Measurements from ENCODE around the gene CCL25. TPM values are rescaled to one million over a fixed set of nuclear protein-coding genes. Genes with fewer than 3 reads are reported as not detected.

Gene CCL25
- total and polyA plus RNA-seq, 9 donors: not detected

DNA sequence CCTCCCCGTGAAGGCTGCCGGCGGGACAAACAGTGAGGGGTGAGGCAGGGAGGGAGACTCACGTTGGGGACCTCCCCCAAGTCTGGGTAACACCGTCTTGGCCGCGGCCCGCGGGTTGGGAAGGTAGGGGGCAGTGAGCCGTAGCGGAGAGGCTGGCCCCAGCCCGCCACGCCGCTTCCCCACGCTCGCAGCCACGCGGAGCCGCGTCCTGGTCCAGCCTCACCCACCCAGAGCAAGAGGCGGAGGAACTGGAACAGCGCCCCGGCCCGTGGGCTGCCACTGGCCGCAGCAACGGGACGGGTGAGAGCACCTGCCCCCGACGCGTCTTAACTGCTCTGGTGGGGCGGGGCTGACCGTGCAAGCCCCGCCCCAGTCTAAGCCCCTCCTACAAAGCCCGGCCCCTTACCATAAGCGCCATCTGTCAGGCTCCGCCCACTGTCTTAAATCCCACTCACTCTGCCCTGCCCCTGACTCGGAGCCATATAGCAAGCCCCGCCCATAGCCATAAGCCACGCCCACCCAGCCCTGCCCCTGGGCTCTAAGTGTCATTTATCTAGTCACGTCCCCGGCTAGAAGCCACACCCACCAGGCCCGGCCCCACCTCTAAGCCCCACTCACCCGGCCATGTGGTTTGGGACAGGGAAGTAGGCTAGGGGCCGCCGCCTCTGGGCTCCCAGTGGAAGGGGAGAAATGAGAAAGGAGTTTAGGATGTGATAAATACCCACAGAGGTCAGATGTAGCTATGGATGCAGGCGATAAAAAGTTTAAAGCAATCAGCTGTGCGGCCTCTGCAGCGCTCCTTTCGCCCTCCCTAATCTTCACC lies 2.1 kb upstream of the CCL25 start:
- Histone ChIP-seq H3K9me3 (no peaks in the 10 kb centered on the region), H3K36me3 (no peaks in the 10 kb centered on the region), H3K4me1 (ENCODE audit: insufficient read depth) (no peaks in the 10 kb centered on the region), H3K4me3 (no peak overlapping the region), H3K27me3 (no peaks in the 10 kb centered on the region), H3K27ac (no peak overlapping the region)
- DNase-seq: peak; percentile 43 to 78 (median 62)
- intact Hi-C loops (cut with DNase I): no loop called here
- 7 to 8% (median 7%) methylated on average over 38 to 49 of the region's 49 CpGs for WGBS, 3 donors
- TF ChIP-seq EP300 (IDR thresholded peaks at IDR 0.05) (no peak), POLR2A (IDR thresholded peaks at IDR 0.05) (no peak)
- TF ChIP-seq, protein P1, sequence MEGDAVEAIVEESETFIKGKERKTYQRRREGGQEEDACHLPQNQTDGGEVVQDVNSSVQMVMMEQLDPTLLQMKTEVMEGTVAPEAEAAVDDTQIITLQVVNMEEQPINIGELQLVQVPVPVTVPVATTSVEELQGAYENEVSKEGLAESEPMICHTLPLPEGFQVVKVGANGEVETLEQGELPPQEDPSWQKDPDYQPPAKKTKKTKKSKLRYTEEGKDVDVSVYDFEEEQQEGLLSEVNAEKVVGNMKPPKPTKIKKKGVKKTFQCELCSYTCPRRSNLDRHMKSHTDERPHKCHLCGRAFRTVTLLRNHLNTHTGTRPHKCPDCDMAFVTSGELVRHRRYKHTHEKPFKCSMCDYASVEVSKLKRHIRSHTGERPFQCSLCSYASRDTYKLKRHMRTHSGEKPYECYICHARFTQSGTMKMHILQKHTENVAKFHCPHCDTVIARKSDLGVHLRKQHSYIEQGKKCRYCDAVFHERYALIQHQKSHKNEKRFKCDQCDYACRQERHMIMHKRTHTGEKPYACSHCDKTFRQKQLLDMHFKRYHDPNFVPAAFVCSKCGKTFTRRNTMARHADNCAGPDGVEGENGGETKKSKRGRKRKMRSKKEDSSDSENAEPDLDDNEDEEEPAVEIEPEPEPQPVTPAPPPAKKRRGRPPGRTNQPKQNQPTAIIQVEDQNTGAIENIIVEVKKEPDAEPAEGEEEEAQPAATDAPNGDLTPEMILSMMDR (IDR thresholded peaks at IDR 0.05): no peak

- Histone ChIP-seq H3K27ac (no peak overlapping the region), H3K27me3 (no peaks in the 10 kb centered on the region), H3K36me3 (no peaks in the 10 kb centered on the region), H3K4me3 (no peak overlapping the region), H3K9me3 (no peaks in the 10 kb centered on the region), H3K4me1 (ENCODE audit: insufficient read depth) (no peaks in the 10 kb centered on the region)
- WGBS, 3 donors: 45 to 55% (median 46%) methylated on average over 3 to 9 of the region's 9 CpGs
- no peak for DNase-seq
- TF ChIP-seq POLR2A (IDR thresholded peaks at IDR 0.05): no peak
- TF ChIP-seq EP300 (IDR thresholded peaks at IDR 0.05): no peak
- TF ChIP-seq, protein P1 (IDR thresholded peaks at IDR 0.05): no peak
- intact Hi-C loops (cut with DNase I): no loop called here
These were observed 1.6 kb downstream of the CCL25 start for GRCh38 chr19:8054169-8054568.

GRCh38 chr19:8056533-8056932 lies 4.0 kb downstream of the CCL25 start:
- no peaks in the 10 kb centered on the region for H3K27me3 ChIP-seq
- TF ChIP-seq, protein P1 (IDR thresholded peaks at IDR 0.05): no peak
- TF ChIP-seq EP300 (IDR thresholded peaks at IDR 0.05) (no peak), POLR2A (IDR thresholded peaks at IDR 0.05) (no peak)
- WGBS, 3 donors: 83 to 92% (median 88%) methylated on average over 4 of the region's 4 CpGs
- no peaks in the 10 kb centered on the region for H3K4me1 ChIP-seq (ENCODE audit: insufficient read depth)
- H3K9me3 ChIP-seq: no peaks in the 10 kb centered on the region
- DNase-seq: no peak
- H3K4me3 ChIP-seq: no peak overlapping the region
- intact Hi-C loops (cut with DNase I): no loop called here
- no peak overlapping the region for H3K27ac ChIP-seq
- H3K36me3 ChIP-seq: no peaks in the 10 kb centered on the region

DNA sequence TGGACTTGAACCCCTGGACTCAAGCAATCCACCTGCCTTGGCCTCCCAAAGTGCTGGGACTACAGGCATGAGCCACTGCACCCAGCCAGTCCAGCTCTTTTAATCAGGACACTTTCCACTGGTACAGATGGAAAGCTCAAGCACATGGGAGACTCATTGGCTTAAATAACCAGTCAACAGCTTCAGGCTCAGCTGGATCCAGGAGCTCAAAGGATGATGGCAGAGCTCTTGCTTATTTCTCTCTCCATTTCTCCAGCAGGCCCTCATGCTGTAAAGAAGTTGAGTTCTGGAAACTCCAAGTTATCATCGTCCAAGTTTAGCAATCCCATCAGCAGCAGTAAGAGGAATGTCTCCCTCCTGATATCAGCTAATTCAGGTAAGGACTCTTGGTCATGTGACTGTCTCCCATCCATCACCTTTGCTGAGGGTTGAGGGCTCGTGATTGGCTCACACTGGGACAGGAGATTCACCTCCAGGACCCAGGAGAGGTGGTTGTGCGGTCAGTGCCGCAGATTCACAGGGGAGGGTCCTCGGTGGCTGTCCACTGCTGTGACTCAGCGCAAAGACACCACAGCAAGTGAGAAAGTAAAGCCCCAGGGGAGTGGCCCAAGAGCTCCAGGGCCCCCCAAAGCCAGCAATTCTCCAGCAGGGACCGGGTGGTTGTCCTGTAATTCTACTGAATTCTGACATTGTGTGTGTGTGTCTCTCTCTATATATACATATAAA lies 5.1 kb downstream of the CCL25 start:
- Histone ChIP-seq H3K4me3 (no peak overlapping the region), H3K4me1 (ENCODE audit: insufficient read depth) (no peaks in the 10 kb centered on the region), H3K9me3 (no peaks in the 10 kb centered on the region), H3K36me3 (no peaks in the 10 kb centered on the region), H3K27ac (no peak overlapping the region), H3K27me3 (no peaks in the 10 kb centered on the region)
- TF ChIP-seq EP300 (IDR thresholded peaks at IDR 0.05) (no peak), POLR2A (IDR thresholded peaks at IDR 0.05) (no peak)
- TF ChIP-seq, protein P1 (IDR thresholded peaks at IDR 0.05): no peak
- intact Hi-C loops (cut with DNase I): no loop called here
- no peak for DNase-seq
- 76 to 81% (median 78%) methylated on average over 7 of the region's 7 CpGs for WGBS, 3 donors

Measured in ovary (tissue), 9 donors.